Measurements from ENCODE around the gene ZNF827. TPM values are rescaled to one million over a fixed set of nuclear protein-coding genes. Genes with fewer than 3 reads are reported as not detected.

The ZNF827 gene
- total and polyA plus RNA-seq, 3 experiments from 2014 or later = 6.9 to 32.5 (median 32.2) TPM

- ChIA-PET POLR2A (no interaction called here), CTCF (no interaction called here)
- Histone ChIP-seq H3K4me3 (ENCODE audit: low read length) (no peak overlapping the region), H3K36me3 (ENCODE audit: insufficient read depth, low read length) (no peaks in the 10 kb centered on the region), H3K27ac (ENCODE audit: low read depth, low read length) (no peak overlapping the region), H3K9me3 (ENCODE audit: low read length) (no peaks in the 10 kb centered on the region), H3K4me1 (ENCODE audit: insufficient read depth, low read length) (peaks cover 6% of the 10 kb centered on the region), H3K27me3 (ENCODE audit: insufficient read depth, low read length, poor library complexity, severe bottlenecking) (no peaks in the 10 kb centered on the region)
- Mint-ChIP-seq H3K27me3 (no peaks in the 10 kb centered on the region), H3K4me1 (peaks cover 49 to 78% (median 73%) of the 10 kb centered on the region in 3 donors), H3K4me3 (peak overlapping the region in 1 of 7 donors; percentile 29), H3K9me3 (no peaks in the 10 kb centered on the region), H3K27ac (no peak overlapping the region), H3K36me3 (peaks cover 0 to 4% (median 2%) of the 10 kb centered on the region in 3 donors)
- DNase-seq = no peak
Measured at GRCh38 chr4:145909281-145909715, 29.3 kb downstream of the ZNF827 start.

- Mint-ChIP-seq H3K27ac (peak overlapping the region in 2 of 8 donors; percentile 7 to 31), H3K4me1 (peaks cover 48 to 75% (median 62%) of the 10 kb centered on the region in 3 donors)
Measured at GRCh38 chr4:145907812-145908211, 30.8 kb downstream of the ZNF827 start.

GRCh38 chr4:145907390-145907789 lies 31.2 kb downstream of the ZNF827 start:
- Histone ChIP-seq H3K27ac (ENCODE audit: low read depth, low read length) (no peak overlapping the region), H3K4me3 (ENCODE audit: low read length) (no peak overlapping the region), H3K36me3 (ENCODE audit: insufficient read depth, low read length) (peaks cover 3% of the 10 kb centered on the region), H3K4me1 (ENCODE audit: insufficient read depth, low read length) (peaks cover 6% of the 10 kb centered on the region), H3K27me3 (ENCODE audit: insufficient read depth, low read length, poor library complexity, severe bottlenecking) (no peaks in the 10 kb centered on the region), H3K9me3 (ENCODE audit: low read length) (no peaks in the 10 kb centered on the region)
- ChIA-PET POLR2A (no interaction called here), CTCF (interaction anchor here (0.7 to 1.3 kb wide), 2 partner anchors 12 to 47 kb away, joined by 3 read pairs; no protein-coding TSS in a partner anchor)
- Mint-ChIP-seq H3K9me3 (no peaks in the 10 kb centered on the region), H3K27ac (no peak overlapping the region), H3K4me3 (peak overlapping the region in 1 of 7 donors; percentile 18), H3K27me3 (no peaks in the 10 kb centered on the region), H3K36me3 (peaks cover 0 to 19% (median 2%) of the 10 kb centered on the region in 3 donors), H3K4me1 (peaks cover 47 to 72% (median 60%) of the 10 kb centered on the region in 3 donors)
- no peak for DNase-seq

More at GRCh38 chr4:145907812-145908211, 30.8 kb downstream of the ZNF827 start:
- Mint-ChIP-seq H3K4me3 (no peak overlapping the region), H3K27me3 (no peaks in the 10 kb centered on the region), H3K36me3 (peaks cover 0 to 15% (median 2%) of the 10 kb centered on the region in 3 donors), H3K9me3 (no peaks in the 10 kb centered on the region)
- H3K4me1 ChIP-seq (ENCODE audit: insufficient read depth, low read length) = peaks cover 6% of the 10 kb centered on the region
- H3K9me3 ChIP-seq (ENCODE audit: low read length) = no peaks in the 10 kb centered on the region
- ChIA-PET POLR2A (no interaction called here), CTCF (interaction anchor here (1.3 kb wide), 1 partner anchor 12 kb away, joined by 3 read pairs; no protein-coding TSS in a partner anchor)
- no peak overlapping the region for H3K4me3 ChIP-seq (ENCODE audit: low read length)
- no peaks in the 10 kb centered on the region for H3K27me3 ChIP-seq (ENCODE audit: insufficient read depth, low read length, poor library complexity, severe bottlenecking)
- DNase-seq = no peak
- no peak overlapping the region for H3K27ac ChIP-seq (ENCODE audit: low read depth, low read length)
- no peaks in the 10 kb centered on the region for H3K36me3 ChIP-seq (ENCODE audit: insufficient read depth, low read length)

- CTCF ChIA-PET = interaction anchor here (1.3 kb wide), 1 partner anchor 10 kb away, joined by 3 read pairs; no protein-coding TSS in a partner anchor
- H3K4me1 Mint-ChIP-seq = peaks cover 36 to 67% (median 53%) of the 10 kb centered on the region in 3 donors
Measured at GRCh38 chr4:145904413-145905177, 34.0 kb downstream of the ZNF827 start.

GRCh38 chr4:145902522-145902921 lies 36.1 kb downstream of the ZNF827 start:
- DNase-seq = no peak
- no peaks in the 10 kb centered on the region for H3K27me3 Mint-ChIP-seq
- peaks cover 11 to 49% (median 17%) of the 10 kb centered on the region in 3 donors for H3K36me3 Mint-ChIP-seq
- peak overlapping the region in 1 of 8 donors; percentile 14 for H3K27ac Mint-ChIP-seq
- H3K27me3 ChIP-seq (ENCODE audit: insufficient read depth, low read length, poor library complexity, severe bottlenecking) = no peaks in the 10 kb centered on the region
- H3K4me1 Mint-ChIP-seq = peaks cover 24 to 56% (median 44%) of the 10 kb centered on the region in 3 donors
- ChIA-PET CTCF (no interaction called here), POLR2A (interaction anchor here (0.6 kb wide), 1 partner anchor 34 kb away, joined by 4 read pairs; no protein-coding TSS in a partner anchor)
- H3K4me3 ChIP-seq (ENCODE audit: low read length) = no peak overlapping the region
- peaks cover 5% of the 10 kb centered on the region for H3K36me3 ChIP-seq (ENCODE audit: insufficient read depth, low read length)
- no peaks in the 10 kb centered on the region for H3K4me1 ChIP-seq (ENCODE audit: insufficient read depth, low read length)
- no peaks in the 10 kb centered on the region for H3K9me3 ChIP-seq (ENCODE audit: low read length)
- no peak overlapping the region for H3K4me3 Mint-ChIP-seq
- H3K27ac ChIP-seq (ENCODE audit: low read depth, low read length) = no peak overlapping the region
- no peaks in the 10 kb centered on the region for H3K9me3 Mint-ChIP-seq

More at GRCh38 chr4:145904413-145905177, 34.0 kb downstream of the ZNF827 start:
- no peak overlapping the region for H3K27ac ChIP-seq (ENCODE audit: low read depth, low read length)
- Mint-ChIP-seq H3K27me3 (no peaks in the 10 kb centered on the region), H3K4me3 (peak overlapping the region in 1 of 7 donors; percentile 10), H3K27ac (peak overlapping the region in 1 of 8 donors; percentile 35), H3K9me3 (no peaks in the 10 kb centered on the region), H3K36me3 (peaks cover 8 to 43% (median 17%) of the 10 kb centered on the region in 3 donors)
- H3K27me3 ChIP-seq (ENCODE audit: insufficient read depth, low read length, poor library complexity, severe bottlenecking) = no peaks in the 10 kb centered on the region
- H3K4me3 ChIP-seq (ENCODE audit: low read length) = no peak overlapping the region
- no peaks in the 10 kb centered on the region for H3K9me3 ChIP-seq (ENCODE audit: low read length)
- peaks cover 5% of the 10 kb centered on the region for H3K36me3 ChIP-seq (ENCODE audit: insufficient read depth, low read length)
- DNase-seq = no peak
- peaks cover 6% of the 10 kb centered on the region for H3K4me1 ChIP-seq (ENCODE audit: insufficient read depth, low read length)
- POLR2A ChIA-PET = no interaction called here

- no peak overlapping the region for H3K4me3 ChIP-seq (ENCODE audit: low read length)
- CTCF ChIA-PET = interaction anchor here (0.8 kb wide), 1 partner anchor 23 kb away, joined by 3 read pairs; no protein-coding TSS in a partner anchor
- H3K4me1 Mint-ChIP-seq = peaks cover 31 to 62% (median 52%) of the 10 kb centered on the region in 3 donors
- H3K27ac ChIP-seq (ENCODE audit: low read depth, low read length) = no peak overlapping the region
- no peaks in the 10 kb centered on the region for H3K9me3 Mint-ChIP-seq
- peaks cover 10 to 50% (median 17%) of the 10 kb centered on the region in 3 donors for H3K36me3 Mint-ChIP-seq
- no peak for DNase-seq
- no peaks in the 10 kb centered on the region for H3K27me3 ChIP-seq (ENCODE audit: insufficient read depth, low read length, poor library complexity, severe bottlenecking)
- H3K9me3 ChIP-seq (ENCODE audit: low read length) = no peaks in the 10 kb centered on the region
- H3K27me3 Mint-ChIP-seq = no peaks in the 10 kb centered on the region
- peaks cover 5% of the 10 kb centered on the region for H3K36me3 ChIP-seq (ENCODE audit: insufficient read depth, low read length)
- H3K27ac Mint-ChIP-seq = no peak overlapping the region
- no peak overlapping the region for H3K4me3 Mint-ChIP-seq
- POLR2A ChIA-PET = no interaction called here
- peaks cover 13% of the 10 kb centered on the region for H3K4me1 ChIP-seq (ENCODE audit: insufficient read depth, low read length)
Measured at GRCh38 chr4:145899886-145900460, 38.6 kb downstream of the ZNF827 start.

- Histone ChIP-seq H3K36me3 (ENCODE audit: insufficient read depth, low read length) (peaks cover 5% of the 10 kb centered on the region), H3K4me3 (ENCODE audit: low read length) (no peak overlapping the region), H3K9me3 (ENCODE audit: low read length) (no peaks in the 10 kb centered on the region), H3K27ac (ENCODE audit: low read depth, low read length) (no peak overlapping the region), H3K4me1 (ENCODE audit: insufficient read depth, low read length) (peaks cover 21% of the 10 kb centered on the region), H3K27me3 (ENCODE audit: insufficient read depth, low read length, poor library complexity, severe bottlenecking) (no peaks in the 10 kb centered on the region)
- H3K27ac Mint-ChIP-seq = no peak overlapping the region
- H3K4me3 Mint-ChIP-seq = no peak overlapping the region
- ChIA-PET POLR2A (no interaction called here), CTCF (no interaction called here)
- H3K36me3 Mint-ChIP-seq = peaks cover 10 to 45% (median 17%) of the 10 kb centered on the region in 3 donors
- no peak for DNase-seq
- H3K27me3 Mint-ChIP-seq = no peaks in the 10 kb centered on the region
- no peaks in the 10 kb centered on the region for H3K9me3 Mint-ChIP-seq
- peaks cover 31 to 61% (median 57%) of the 10 kb centered on the region in 3 donors for H3K4me1 Mint-ChIP-seq
Measured at GRCh38 chr4:145898926-145899531, 39.6 kb downstream of the ZNF827 start.
